22Rv1 (cell line): ENCODE data around the gene AGTPBP1.

Source experiments
- CTCF ChIP-seq: fragments of 450-650 bp; IDR thresholded peaks from 2 replicates; pipeline ENCODE4 v1.5.1; 2017; ENCODE audit warnings: mild to moderate bottlenecking
- ZFX ChIP-seq: fragments of 450-650 bp; IDR thresholded peaks from 2 replicates; pipeline ENCODE4 v1.6.1; 2017; ENCODE audit warnings: antibody characterized with exemption, borderline replicate concordance

- TF ChIP-seq CTCF (peak; percentile 86), ZFX (no peak)
These were observed 131.5 kb downstream of the AGTPBP1 start for GRCh38 chr9:85610074-85610860.
